Endodermal cell (in vitro differentiated cells): ENCODE data around the gene DNASE1L3. TPM values are rescaled to one million over a fixed set of nuclear protein-coding genes. Genes with fewer than 3 reads are reported as not detected.

Experiments used
- DNase-seq: peaks from one replicate; pipeline ENCODE4 v3.0.0-alpha.2; 2017
- H3K27ac ChIP-seq: 2 replicates; pipeline ENCODE4 v1.5.1; 2013; ENCODE audit warnings: mild to moderate bottlenecking, low read depth, low read length, moderate library complexity
- H3K27me3 ChIP-seq: 2 replicates; pipeline ENCODE4 v1.6.1; 2013; ENCODE audit warnings: mild to moderate bottlenecking, low read length, moderate library complexity; ENCODE audit not compliant: insufficient read depth, control insufficient read depth, poor library complexity, severe bottlenecking
- H3K36me3 ChIP-seq: 2 replicates; pipeline ENCODE4 v1.7.0; 2013; ENCODE audit warnings: mild to moderate bottlenecking, low read length, moderate library complexity; ENCODE audit not compliant: control insufficient read depth, insufficient read depth
- H3K4me1 ChIP-seq: one replicate; pipeline ENCODE4 v1.7.0; 2013; ENCODE audit warnings: low read length; ENCODE audit not compliant: control insufficient read depth, insufficient read depth
- H3K4me3 ChIP-seq: 2 replicates; pipeline ENCODE4 v1.5.1; 2013; ENCODE audit warnings: mild to moderate bottlenecking, low read length, moderate library complexity
- H3K9ac ChIP-seq: 2 replicates; pipeline ENCODE4 v1.6.1; 2013; ENCODE audit warnings: mild to moderate bottlenecking, low read length, moderate library complexity; ENCODE audit not compliant: poor library complexity, severe bottlenecking; ENCODE audit errors: extremely low read depth
- H3K9me3 ChIP-seq: 2 replicates; pipeline ENCODE4 v1.6.1; 2013; ENCODE audit warnings: mild to moderate bottlenecking, low read length, moderate library complexity; ENCODE audit not compliant: control insufficient read depth
- H3K27ac Mint-ChIP-seq: 2 replicates; pipeline ENCODE4 v1.8.0; 2020; ENCODE audit warnings: mixed read lengths
- H3K27me3 Mint-ChIP-seq: 2 replicates; pipeline ENCODE4 v1.8.0; 2021; ENCODE audit warnings: mild to moderate bottlenecking, mixed read lengths; ENCODE audit not compliant: insufficient read depth
- H3K36me3 Mint-ChIP-seq: 2 replicates; pipeline ENCODE4 v1.8.0; 2020; ENCODE audit warnings: low read depth, mixed read lengths
- H3K4me1 Mint-ChIP-seq: 2 replicates; pipeline ENCODE4 v1.8.0; 2020; ENCODE audit warnings: mixed read lengths
- H3K4me3 Mint-ChIP-seq: 2 replicates; pipeline ENCODE4 v1.8.0; 2020; ENCODE audit warnings: mild to moderate bottlenecking, moderate library complexity, mixed read lengths
- H3K9me3 Mint-ChIP-seq: 2 replicates; pipeline ENCODE4 v1.8.0; 2020; ENCODE audit warnings: mild to moderate bottlenecking, mixed read lengths
- WGBS, 2 experiments: methylation state at CpG; one replicate each; pipeline versions ENCODE4 v1.1.5 to v1.1.7; 2013; ENCODE audit warnings: missing lambda C conversion rate in 2 of 2, mixed read lengths in 1 of 2; ENCODE audit not compliant: insufficient coverage in 1 of 2, insufficient read length in 1 of 2; 5-methylcytosine and 5-hydroxymethylcytosine counted together
- total RNA-seq, 2 donors: library from RNA; stranded (reverse); fragmentation: NEBNext Ultra II Directional in 1 of 2; extraction: Animal tissue kit (Norgen Biotek cat#: 25700) in 1 of 2; gene quantifications; 2 replicates in 1 of 2; 3 replicates in 1 of 2; pipeline ENCODE4 v1.2.1, GENCODE V29; 2021
- TF ChIP-seq, protein P1 (sequence below): fragments of 200-600 bp; sonication (generic); conservative IDR thresholded peaks from 2 replicates; pipeline ENCODE4 v1.5.0; 2021; ENCODE audit warnings: antibody characterized with exemption, mild to moderate bottlenecking

The DNASE1L3 gene
- total RNA-seq, 2 donors from 2014 or later = not detected

DNA sequence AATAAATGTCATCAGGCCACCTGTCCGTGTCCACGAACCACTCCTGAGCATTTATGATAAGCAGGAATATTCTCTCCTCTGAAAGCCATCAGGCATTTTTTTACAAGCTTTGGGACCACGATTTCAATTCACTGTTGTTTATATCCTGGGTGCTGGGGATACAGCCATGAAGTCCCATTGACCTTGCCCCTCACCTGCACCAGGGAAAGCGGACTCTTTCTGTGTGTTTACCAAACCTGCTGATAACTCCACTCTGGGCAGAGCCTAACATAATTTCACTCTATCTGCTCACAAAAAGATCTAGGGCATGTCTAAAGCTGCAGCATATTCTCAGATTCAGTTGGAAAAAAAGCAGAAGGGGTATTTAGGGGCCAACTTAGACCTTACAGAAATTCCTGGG lies 4.8 kb downstream of the DNASE1L3 start:
- Mint-ChIP-seq H3K4me3 (no peak overlapping the region), H3K4me1 (peaks cover 4% of the 10 kb centered on the region), H3K27ac (no peak overlapping the region), H3K27me3 (peaks cover 6% of the 10 kb centered on the region), H3K36me3 (no peaks in the 10 kb centered on the region), H3K9me3 (no peaks in the 10 kb centered on the region)
- Histone ChIP-seq H3K36me3 (no peaks in the 10 kb centered on the region), H3K9me3 (no peaks in the 10 kb centered on the region), H3K27me3 (no peaks in the 10 kb centered on the region), H3K4me3 (no peak overlapping the region), H3K9ac (no peak overlapping the region), H3K27ac (no peak overlapping the region), H3K4me1 (no peaks in the 10 kb centered on the region)
- TF ChIP-seq, protein P1, sequence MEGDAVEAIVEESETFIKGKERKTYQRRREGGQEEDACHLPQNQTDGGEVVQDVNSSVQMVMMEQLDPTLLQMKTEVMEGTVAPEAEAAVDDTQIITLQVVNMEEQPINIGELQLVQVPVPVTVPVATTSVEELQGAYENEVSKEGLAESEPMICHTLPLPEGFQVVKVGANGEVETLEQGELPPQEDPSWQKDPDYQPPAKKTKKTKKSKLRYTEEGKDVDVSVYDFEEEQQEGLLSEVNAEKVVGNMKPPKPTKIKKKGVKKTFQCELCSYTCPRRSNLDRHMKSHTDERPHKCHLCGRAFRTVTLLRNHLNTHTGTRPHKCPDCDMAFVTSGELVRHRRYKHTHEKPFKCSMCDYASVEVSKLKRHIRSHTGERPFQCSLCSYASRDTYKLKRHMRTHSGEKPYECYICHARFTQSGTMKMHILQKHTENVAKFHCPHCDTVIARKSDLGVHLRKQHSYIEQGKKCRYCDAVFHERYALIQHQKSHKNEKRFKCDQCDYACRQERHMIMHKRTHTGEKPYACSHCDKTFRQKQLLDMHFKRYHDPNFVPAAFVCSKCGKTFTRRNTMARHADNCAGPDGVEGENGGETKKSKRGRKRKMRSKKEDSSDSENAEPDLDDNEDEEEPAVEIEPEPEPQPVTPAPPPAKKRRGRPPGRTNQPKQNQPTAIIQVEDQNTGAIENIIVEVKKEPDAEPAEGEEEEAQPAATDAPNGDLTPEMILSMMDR = no peak
- DNase-seq = peak; percentile 10
- 91 to 94% methylated on average over 3 to 4 of the region's 4 CpGs for WGBS, 2 experiments

DNA sequence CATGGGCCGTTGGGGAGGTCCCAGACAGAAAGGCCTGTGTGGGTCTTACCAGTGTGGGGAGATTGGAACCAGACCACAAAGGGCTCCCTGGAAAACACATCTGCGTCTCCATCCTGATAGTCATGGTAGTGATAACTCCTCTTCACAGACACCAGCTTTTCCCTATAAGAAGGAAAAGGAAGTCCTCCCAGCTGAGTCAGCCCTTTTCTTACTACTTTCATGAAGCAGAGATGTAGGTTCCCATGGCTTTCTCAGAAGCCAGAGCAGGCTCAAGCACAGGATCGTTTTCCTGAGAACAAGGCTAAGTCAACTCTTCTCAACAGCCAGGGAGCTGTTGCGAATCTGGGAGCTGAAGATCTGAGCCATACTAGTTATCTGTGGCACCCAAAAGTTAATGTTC lies 6.1 kb downstream of the DNASE1L3 start:
- Mint-ChIP-seq H3K4me3 (no peak overlapping the region), H3K36me3 (no peaks in the 10 kb centered on the region), H3K4me1 (no peaks in the 10 kb centered on the region), H3K27ac (no peak overlapping the region), H3K27me3 (peaks cover 4% of the 10 kb centered on the region), H3K9me3 (no peaks in the 10 kb centered on the region)
- H3K36me3 ChIP-seq = no peaks in the 10 kb centered on the region
- TF ChIP-seq, protein P1 = no peak
- 92% methylated on average over 3 to 4 of the region's 4 CpGs for WGBS, 2 experiments
- no peak overlapping the region for H3K4me3 ChIP-seq
- no peaks in the 10 kb centered on the region for H3K9me3 ChIP-seq
- no peak overlapping the region for H3K9ac ChIP-seq
- peak; percentile 14 for DNase-seq
- no peaks in the 10 kb centered on the region for H3K27me3 ChIP-seq
- H3K4me1 ChIP-seq = no peaks in the 10 kb centered on the region
- H3K27ac ChIP-seq = no peak overlapping the region

DNA sequence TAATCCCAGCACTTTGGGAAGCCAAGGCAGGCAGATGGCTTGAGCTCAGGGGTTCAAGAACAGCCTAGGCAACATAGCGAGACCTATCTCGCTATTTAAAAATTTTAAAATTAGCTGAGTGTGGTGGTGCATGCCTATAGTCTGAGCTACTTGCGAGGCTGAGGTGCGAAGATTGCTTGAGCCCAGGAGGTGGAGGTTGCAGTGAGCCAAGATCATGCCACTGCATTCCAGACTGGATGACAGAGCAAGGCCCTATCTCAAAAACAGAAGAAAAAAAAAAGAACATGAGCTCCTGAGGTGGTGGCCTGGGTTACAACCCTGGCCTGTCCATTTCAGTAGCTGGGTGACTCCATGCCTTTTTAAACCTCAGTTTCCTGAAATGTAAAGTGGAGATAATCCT lies 7.2 kb downstream of the DNASE1L3 start:
- Mint-ChIP-seq H3K4me3 (no peak overlapping the region), H3K36me3 (no peaks in the 10 kb centered on the region), H3K27ac (no peak overlapping the region), H3K9me3 (no peaks in the 10 kb centered on the region), H3K4me1 (no peaks in the 10 kb centered on the region), H3K27me3 (peaks cover 3% of the 10 kb centered on the region)
- no peaks in the 10 kb centered on the region for H3K36me3 ChIP-seq
- no peak overlapping the region for H3K27ac ChIP-seq
- DNase-seq = no peak
- TF ChIP-seq, protein P1 = no peak
- 87 to 100% methylated on average over 4 of the region's 4 CpGs for WGBS, 2 experiments
- no peak overlapping the region for H3K9ac ChIP-seq
- H3K4me1 ChIP-seq = no peaks in the 10 kb centered on the region
- H3K9me3 ChIP-seq = no peaks in the 10 kb centered on the region
- no peaks in the 10 kb centered on the region for H3K27me3 ChIP-seq
- no peak overlapping the region for H3K4me3 ChIP-seq
